Measurements from ENCODE around the gene PML.

- no peak for TF ChIP-seq POLR2A (IDR thresholded peaks at IDR 0.05; ENCODE audit: low read depth, low read length)
- no peak for TF ChIP-seq POU2F2 (IDR thresholded peaks at IDR 0.05; ENCODE audit: low read depth, low read length)
These were observed 50.7 kb downstream of the PML start for GRCh38 chr15:74045184-74045583.

Measured in GM12891 (cell line).